NK-92 (cell line): ENCODE measurements around the gene GNA12.

Source experiments
- DNase-seq: peaks from one replicate; lab custom pipeline; 2025; ENCODE audit not compliant: unreplicated experiment; lab: John Stamatoyannopoulos, UW

GNA12 gene

GRCh38 chr7:2805213-2805944 is 38.7 kb downstream of the GNA12 start:
- DNase-seq: no peak

- DNase-seq: no peak
Observed at GRCh38 chr7:2804227-2804763, 39.8 kb downstream of the GNA12 start.

- no peak for DNase-seq
Observed at GRCh38 chr7:2803755-2804154, 40.4 kb downstream of the GNA12 start.

GRCh38 chr7:2803342-2803692 is 40.8 kb downstream of the GNA12 start:
- no peak for DNase-seq

- no peak for DNase-seq
Observed at GRCh38 chr7:2802504-2803341, 41.4 kb downstream of the GNA12 start.

- DNase-seq: no peak
Observed at GRCh38 chr7:2802101-2802500, 42.0 kb downstream of the GNA12 start.

- DNase-seq: no peak
Observed at GRCh38 chr7:2800931-2801688, 43.0 kb downstream of the GNA12 start.

- no peak for DNase-seq
Observed at GRCh38 chr7:2800220-2800930, 43.7 kb downstream of the GNA12 start.

- DNase-seq: no peak
Observed at GRCh38 chr7:2799253-2799652, 44.9 kb downstream of the GNA12 start.

GRCh38 chr7:2798669-2799068 is 45.4 kb downstream of the GNA12 start:
- DNase-seq: no peak

GRCh38 chr7:2796358-2797352 is 47.5 kb downstream of the GNA12 start:
- DNase-seq: no peak

GRCh38 chr7:2795906-2796305 is 48.2 kb downstream of the GNA12 start:
- no peak for DNase-seq

- DNase-seq: no peak
Observed at GRCh38 chr7:2794836-2795636, 49.1 kb downstream of the GNA12 start.

- no peak for DNase-seq
Observed at GRCh38 chr7:2792856-2793487, 51.1 kb downstream of the GNA12 start.

- DNase-seq: no peak
Observed at GRCh38 chr7:2792235-2792634, 51.9 kb downstream of the GNA12 start.

GRCh38 chr7:2791390-2791789 is 52.7 kb downstream of the GNA12 start:
- no peak for DNase-seq

- DNase-seq: no peak
Observed at GRCh38 chr7:2787251-2787951, 56.7 kb downstream of the GNA12 start.

GRCh38 chr7:2786607-2787116 is 57.4 kb downstream of the GNA12 start:
- no peak for DNase-seq
